ENCODE data around the gene CMC2. TPM values are rescaled to one million over a fixed set of nuclear protein-coding genes. Genes with fewer than 3 reads are reported as not detected.

Gene CMC2
- total RNA-seq, 1 donor, result 56.9 TPM

- DNase-seq (ENCODE audit: low read depth), result peak; percentile 9
Measured at GRCh38 chr16:81036751-81037350, 30.2 kb upstream of the CMC2 start.

GRCh38 chr16:81035975-81036750, 29.5 kb upstream of the CMC2 start:
- H3K4me3 ChIP-seq (ENCODE audit: low read depth, low read length), result peak overlapping the region; percentile 80
- DNase-seq (ENCODE audit: low read depth), result peak; percentile 33
- TF ChIP-seq CTCF (IDR thresholded peaks at IDR 0.05; ENCODE audit: insufficient read depth, low read length), result no peak

More at GRCh38 chr16:81036751-81037350, 30.2 kb upstream of the CMC2 start:
- H3K4me3 ChIP-seq (ENCODE audit: low read depth, low read length), result peak overlapping the region; percentile 80
- TF ChIP-seq CTCF (IDR thresholded peaks at IDR 0.05; ENCODE audit: insufficient read depth, low read length), result no peak

- H3K4me3 ChIP-seq (ENCODE audit: low read depth, low read length), result peak within 1 kb of the TSS; percentile 80
- DNase-seq (ENCODE audit: low read depth), result peak; percentile 66
- peak; percentile 80 for TF ChIP-seq CTCF (IDR thresholded peaks at IDR 0.05; ENCODE audit: insufficient read depth, low read length)
Measured at GRCh38 chr16:81035398-81035974, 28.8 kb upstream of the CMC2 start, which contains the start of gene ATMIN. ATMIN (plus strand) TSS chr16:81035842; CDS start chr16:81035871, 29 bp downstream.

GRCh38 chr16:81029930-81030604, 23.4 kb upstream of the CMC2 start:
- no peak overlapping the region for H3K4me3 ChIP-seq (ENCODE audit: low read depth, low read length)
- DNase-seq (ENCODE audit: low read depth), result no peak
- no peak for TF ChIP-seq CTCF (IDR thresholded peaks at IDR 0.05; ENCODE audit: insufficient read depth, low read length)

GRCh38 chr16:81026429-81026828, 19.7 kb upstream of the CMC2 start:
- no peak for DNase-seq (ENCODE audit: low read depth)
- TF ChIP-seq CTCF (IDR thresholded peaks at IDR 0.05; ENCODE audit: insufficient read depth, low read length), result no peak
- no peak overlapping the region for H3K4me3 ChIP-seq (ENCODE audit: low read depth, low read length)

- DNase-seq (ENCODE audit: low read depth), result no peak
- no peak for TF ChIP-seq CTCF (IDR thresholded peaks at IDR 0.05; ENCODE audit: insufficient read depth, low read length)
- no peak overlapping the region for H3K4me3 ChIP-seq (ENCODE audit: low read depth, low read length)
Measured at GRCh38 chr16:81018496-81018895, 11.8 kb upstream of the CMC2 start.
